HepG2 (cell line): ENCODE data around the gene TAF11L3. TPM values are rescaled to one million over a fixed set of nuclear protein-coding genes. Genes with fewer than 3 reads are reported as not detected.

ENCODE experiments used
- ATAC-seq: fragments of 200-7000 bp; cut with Tn5 transposase; 3 replicates; pipeline ENCODE4 v1.9.1; 2020; ENCODE audit warnings: mild to moderate bottlenecking, moderate library complexity
- BruUV-seq: library from RNA; stranded (reverse); fragments of 400-500 nt; replicated peaks from 2 replicates; lab custom pipeline; 2021; lab: Mats Ljungman, UMichigan
- CTCF ChIA-PET: fragments of 300-600 bp; formaldehyde crosslinking; extraction: SDS; loops from one replicate; lab custom pipeline; 2021; ENCODE audit warnings: low total read pairs, inconsistent platforms, low intra/inter-chr PET ratio; lab: Yijun Ruan, JAX
- POLR2A ChIA-PET: fragments of 350-600 bp; sonication (Branson Sonifier 250); formaldehyde crosslinking; loops from one replicate; lab custom pipeline; 2020; ENCODE audit warnings: antibody characterized with exemption, inconsistent platforms; lab: Yijun Ruan, JAX
- DNase-seq: peaks from one replicate; pipeline ENCODE4 v3.0.0-alpha.2; 2015; ENCODE audit warnings: low spot score
- FAIRE-seq: peaks from 3 replicates; lab custom pipeline; 2011; peaks lifted over from hg19 to GRCh38; lab: Jason Lieb, UNC
- H2AFZ ChIP-seq: one replicate; pipeline ENCODE4 v1.6.1; 2011; ENCODE audit warnings: low read length, inconsistent platforms
- H3K27ac ChIP-seq: fragments of 300-600 bp; 3 replicates; pipeline ENCODE4 v1.8.0; 2011; ENCODE audit warnings: mixed run types, mild to moderate bottlenecking, mixed read lengths, low read length, inconsistent platforms; ENCODE audit not compliant: insufficient read depth; ENCODE audit errors: extremely low read length
- H3K27me3 ChIP-seq, 2 experiments: fragments of 200-600 bp in 1 of 2; 2 replicates in 1 of 2; 3 replicates in 1 of 2; pipeline versions ENCODE4 v1.6.0 to v1.8.0; 2011; ENCODE audit warnings: low read length in 2 of 2, mild to moderate bottlenecking in 2 of 2, moderate library complexity in 2 of 2, inconsistent platforms in 1 of 2; ENCODE audit not compliant: insufficient read depth in 2 of 2, control insufficient read depth in 1 of 2
- H3K36me3 ChIP-seq, 2 experiments: fragments of 200-600 bp in 1 of 2; replicated peaks in 1 of 2; 2 replicates in 1 of 2; 3 replicates in 1 of 2; pipeline versions ENCODE4 v1.5.1 to v1.8.0; 2011; ENCODE audit warnings: low read length in 2 of 2, inconsistent platforms in 1 of 2; ENCODE audit not compliant: insufficient read depth in 2 of 2, control insufficient read depth in 1 of 2
- H3K4me1 ChIP-seq: 2 replicates; pipeline ENCODE4 v1.5.1; 2012; ENCODE audit warnings: low read length, inconsistent platforms; ENCODE audit not compliant: insufficient read depth
- H3K4me2 ChIP-seq: 2 replicates; pipeline ENCODE4 v1.6.0; 2011; ENCODE audit warnings: low read depth, low read length, inconsistent platforms
- H3K4me3 ChIP-seq, 3 experiments: fragments of 200-600 bp in 1 of 3; sonication (generic), shearing (Covaris generic) in 1 of 3; replicated peaks in 1 of 3; 2 replicates each; pipeline ENCODE4 v1.5.1; 2011 to 2016; ENCODE audit warnings: low read length in 3 of 3, inconsistent platforms in 2 of 3, low read depth in 2 of 3, mild to moderate bottlenecking in 2 of 3, control low read depth in 1 of 3, mixed read lengths in 1 of 3; ENCODE audit not compliant: insufficient read depth in 1 of 3
- H3K79me2 ChIP-seq: one replicate; pipeline ENCODE4 v1.6.1; 2011; ENCODE audit warnings: low read length, inconsistent platforms; ENCODE audit not compliant: insufficient read depth
- H3K9ac ChIP-seq: 2 replicates; pipeline ENCODE4 v1.6.0; 2011; ENCODE audit warnings: mild to moderate bottlenecking, low read depth, low read length, inconsistent platforms; ENCODE audit not compliant: insufficient read depth
- H3K9me3 ChIP-seq: 2 replicates; pipeline ENCODE4 v1.5.1; 2012; ENCODE audit warnings: mild to moderate bottlenecking, low read length
- H4K20me1 ChIP-seq: 2 replicates; pipeline ENCODE4 v1.6.0; 2011; ENCODE audit warnings: inconsistent platforms, mild to moderate bottlenecking, low read length, moderate library complexity; ENCODE audit not compliant: insufficient read depth
- ATF7 ChIP-seq, 2 experiments: fragments of 450-650 bp in 1 of 2; sonication (generic) in 1 of 2; formaldehyde crosslinking in 1 of 2; IDR thresholded peaks; 2 replicates each; pipeline versions ENCODE4 v1.4.0 to v1.6.1; 2016 to 2020; ENCODE audit warnings: antibody characterized with exemption in 1 of 2, mild to moderate bottlenecking in 1 of 2, missing genetic modification reagents in 1 of 2
- CBFB ChIP-seq: sonication (generic); formaldehyde crosslinking; IDR thresholded peaks from 2 replicates; pipeline ENCODE4 v1.4.0; 2020; ENCODE audit warnings: missing genetic modification reagents
- FOXA1 ChIP-seq, 2 experiments: fragments of 450-650 bp in 1 of 2; sonication (generic) in 1 of 2; formaldehyde crosslinking in 1 of 2; IDR thresholded peaks; 2 replicates each; pipeline versions ENCODE4 v1.4.0 to v1.6.1; 2016 to 2020; ENCODE audit warnings: missing genetic modification reagents in 1 of 2
- FOXK1 ChIP-seq: sonication (generic); formaldehyde crosslinking; IDR thresholded peaks from 2 replicates; pipeline ENCODE4 v1.4.0; 2020; ENCODE audit warnings: low read depth, missing genetic modification reagents, borderline replicate concordance
- IRX3 ChIP-seq: sonication (generic); formaldehyde crosslinking; IDR thresholded peaks from 2 replicates; pipeline ENCODE4 v1.8.1; 2023; ENCODE audit warnings: mild to moderate bottlenecking, low read depth, missing genetic modification reagents, borderline replicate concordance
- NCOR1 ChIP-seq: fragments of 200-600 bp; sonication (generic); IDR thresholded peaks from 2 replicates; pipeline ENCODE4 v1.7.0; 2017; ENCODE audit warnings: antibody characterized with exemption, low read length, borderline replicate concordance
- SP5 ChIP-seq: IDR thresholded peaks from 2 replicates; pipeline ENCODE4 v1.6.1; 2016; ENCODE audit warnings: low read depth, borderline replicate concordance
- ZFP1 ChIP-seq: IDR thresholded peaks from 2 replicates; pipeline ENCODE4 v1.6.1; 2016
- ZNF331 ChIP-seq: sonication (generic); formaldehyde crosslinking; IDR thresholded peaks from 2 replicates; pipeline ENCODE4 v1.4.0; 2020; ENCODE audit warnings: missing genetic modification reagents
- ZNF333 ChIP-seq: sonication (generic); formaldehyde crosslinking; IDR thresholded peaks from 2 replicates; pipeline ENCODE4 v1.4.0; 2020; ENCODE audit warnings: mild to moderate bottlenecking, missing genetic modification reagents, borderline replicate concordance
- ZNF616 ChIP-seq: sonication (generic); formaldehyde crosslinking; IDR thresholded peaks from 2 replicates; pipeline ENCODE4 v1.5.0; 2020; ENCODE audit warnings: low read depth, mild to moderate bottlenecking, missing genetic modification reagents
- ZNF746 ChIP-seq: sonication (generic); formaldehyde crosslinking; IDR thresholded peaks from 2 replicates; pipeline ENCODE4 v1.8.0; 2022; ENCODE audit warnings: mild to moderate bottlenecking, missing genetic modification reagents
- ZNF75D ChIP-seq: sonication (generic); formaldehyde crosslinking; IDR thresholded peaks from 2 replicates; pipeline ENCODE4 v1.8.1; 2023; ENCODE audit warnings: missing genetic modification reagents, mild to moderate bottlenecking, borderline replicate concordance
- ZNF850 ChIP-seq: sonication (generic); formaldehyde crosslinking; conservative IDR thresholded peaks from 2 replicates; pipeline ENCODE4 v1.9.0; 2021; ENCODE audit warnings: mild to moderate bottlenecking, missing genetic modification reagents
- WGBS: methylation state at CpG from one replicate; pipeline ENCODE4 v1.1.6; 2017; ENCODE audit warnings: low lambda C conversion rate; 5-methylcytosine and 5-hydroxymethylcytosine counted together
- in situ Hi-C: cut with HindIII; loops from 2 replicates; pipeline ENCODE4 v1.10.0; 2017; ENCODE audit warnings: low pct_unique_long_range_greater_than_20kb; ENCODE audit not compliant: extremely low pct_ligation_motif_present
- intact Hi-C: fragments of 100-400 bp; cut with micrococcal nuclease; formaldehyde crosslinking; loops from one replicate; pipeline ENCODE4 v1.10.0; 2022; ENCODE audit not compliant: unreplicated experiment
- polyA plus RNA-seq, 8 experiments: library from polyadenylated mRNA; depleted of rRNA in 3 of 8; stranded (reverse) in 7 of 8; unstranded in 1 of 8; fragments of >200 nt; fragmentation: Illumina TruSeq in 4 of 8; extraction: Trizol in 4 of 8; gene quantifications; 2 replicates each; pipeline versions ENCODE4 v1.2.1 to v1.2.3, GENCODE V29; 2011 to 2016; ENCODE audit warnings: low read depth in 4 of 8, missing spikeins in 1 of 8, mixed read lengths in 1 of 8; ENCODE audit not compliant: insufficient read depth in 1 of 8
- total RNA-seq, 5 experiments: library from RNA; depleted of rRNA; stranded (reverse); fragments of >200 nt; fragmentation: Illumina TruSeq; extraction: Trizol; gene quantifications; 2 replicates each; pipeline ENCODE4 v1.2.3, GENCODE V29; 2016; ENCODE audit warnings: low read depth in 1 of 5
- TF ChIP-seq, protein P1 (sequence below): sonication (generic); formaldehyde crosslinking; IDR thresholded peaks from 2 replicates; pipeline ENCODE4 v1.4.0; 2020; ENCODE audit warnings: missing genetic modification reagents, borderline replicate concordance
- TF ChIP-seq, protein P2 (sequence below): sonication (generic); formaldehyde crosslinking; IDR thresholded peaks from 2 replicates; pipeline ENCODE4 v1.5.0; 2020; ENCODE audit warnings: mild to moderate bottlenecking, missing genetic modification reagents
- TF ChIP-seq, protein P3 (sequence below): sonication (generic); formaldehyde crosslinking; IDR thresholded peaks from 2 replicates; pipeline ENCODE4 v1.5.1; 2020; ENCODE audit warnings: missing genetic modification reagents, mild to moderate bottlenecking, borderline replicate concordance

Gene TAF11L3
- total and polyA plus RNA-seq, 2 of the 13 experiments (the other 11 are each of a cell fraction or from before 2014, with no cell fraction given): not detected

DNA sequence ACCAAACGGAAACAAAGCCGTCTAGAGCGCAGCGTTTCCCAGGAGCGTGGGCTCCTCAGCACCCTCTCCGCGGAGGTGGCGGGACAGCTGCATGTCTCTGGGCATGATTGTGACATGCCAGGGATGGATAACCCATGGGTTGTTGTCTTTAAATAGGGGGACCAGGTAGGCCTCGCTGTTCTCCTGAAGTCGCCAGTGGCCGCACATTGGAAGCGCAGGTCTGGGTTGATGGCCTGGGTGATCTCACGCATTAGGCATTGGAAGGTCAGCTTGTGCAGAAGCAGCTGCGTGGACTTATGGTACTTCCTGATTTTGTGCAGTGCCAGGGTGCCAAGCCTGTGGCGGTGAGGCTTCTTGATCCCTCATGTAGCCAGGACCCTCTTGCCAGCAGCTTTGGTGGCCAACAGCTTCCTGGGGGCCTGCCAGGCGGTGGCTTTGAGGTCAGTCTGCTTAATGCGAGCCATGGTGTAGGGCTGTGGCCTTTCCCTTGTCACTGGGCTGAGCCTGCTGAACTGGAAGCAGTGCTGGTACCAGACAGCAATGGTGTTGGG, 6.3 kb upstream of the TAF11L3 start:
- no peak for FAIRE-seq
- in situ Hi-C loops (no loop called here), intact Hi-C loops (no loop called here)
- ChIA-PET POLR2A (no interaction called here), CTCF (no interaction called here)
- WGBS: 47% methylated on average over 11 of the region's 17 CpGs
- no peaks in the 10 kb centered on the region for H4K20me1 ChIP-seq
- H3K27me3 ChIP-seq: no peaks in the 10 kb centered on the region; a peak in 1 of 5 replicates
- H3K27ac ChIP-seq: no peak overlapping the region
- no peak for DNase-seq
- H2AFZ ChIP-seq: no peak overlapping the region
- H3K9ac ChIP-seq: no peak overlapping the region
- H3K4me1 ChIP-seq: no peaks in the 10 kb centered on the region
- no peaks in the 10 kb centered on the region for H3K9me3 ChIP-seq
- no peak overlapping the region for H3K4me2 ChIP-seq
- H3K79me2 ChIP-seq: no peaks in the 10 kb centered on the region
- BruUV-seq: no TSS peak
- H3K4me3 ChIP-seq: no peak overlapping the region
- H3K36me3 ChIP-seq: no peaks in the 10 kb centered on the region
- ATAC-seq: no peak
- no peak for TF ChIP-seq FOXA1 (IDR thresholded peaks at IDR 0.05)
- TF ChIP-seq FOXA1 (CRISPR knock-in tag; IDR thresholded peaks at IDR 0.05): no peak
- no peak for TF ChIP-seq ZNF333 (CRISPR knock-in tag)
- TF ChIP-seq ZNF746 (CRISPR knock-in tag): no peak
- no peak for TF ChIP-seq ATF7 (IDR thresholded peaks at IDR 0.05)
- no peak for TF ChIP-seq ATF7 (CRISPR knock-in tag; IDR thresholded peaks at IDR 0.05)
- no peak for TF ChIP-seq ZNF850
- no peak for TF ChIP-seq IRX3 (CRISPR knock-in tag)
- no peak for TF ChIP-seq CBFB
- no peak for TF ChIP-seq ZNF331 (CRISPR knock-in tag)
- no peak for TF ChIP-seq ZNF616 (CRISPR knock-in tag)
- TF ChIP-seq, protein P1, sequence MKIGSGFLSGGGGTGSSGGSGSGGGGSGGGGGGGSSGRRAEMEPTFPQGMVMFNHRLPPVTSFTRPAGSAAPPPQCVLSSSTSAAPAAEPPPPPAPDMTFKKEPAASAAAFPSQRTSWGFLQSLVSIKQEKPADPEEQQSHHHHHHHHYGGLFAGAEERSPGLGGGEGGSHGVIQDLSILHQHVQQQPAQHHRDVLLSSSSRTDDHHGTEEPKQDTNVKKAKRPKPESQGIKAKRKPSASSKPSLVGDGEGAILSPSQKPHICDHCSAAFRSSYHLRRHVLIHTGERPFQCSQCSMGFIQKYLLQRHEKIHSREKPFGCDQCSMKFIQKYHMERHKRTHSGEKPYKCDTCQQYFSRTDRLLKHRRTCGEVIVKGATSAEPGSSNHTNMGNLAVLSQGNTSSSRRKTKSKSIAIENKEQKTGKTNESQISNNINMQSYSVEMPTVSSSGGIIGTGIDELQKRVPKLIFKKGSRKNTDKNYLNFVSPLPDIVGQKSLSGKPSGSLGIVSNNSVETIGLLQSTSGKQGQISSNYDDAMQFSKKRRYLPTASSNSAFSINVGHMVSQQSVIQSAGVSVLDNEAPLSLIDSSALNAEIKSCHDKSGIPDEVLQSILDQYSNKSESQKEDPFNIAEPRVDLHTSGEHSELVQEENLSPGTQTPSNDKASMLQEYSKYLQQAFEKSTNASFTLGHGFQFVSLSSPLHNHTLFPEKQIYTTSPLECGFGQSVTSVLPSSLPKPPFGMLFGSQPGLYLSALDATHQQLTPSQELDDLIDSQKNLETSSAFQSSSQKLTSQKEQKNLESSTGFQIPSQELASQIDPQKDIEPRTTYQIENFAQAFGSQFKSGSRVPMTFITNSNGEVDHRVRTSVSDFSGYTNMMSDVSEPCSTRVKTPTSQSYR (CRISPR knock-in tag): no peak
- TF ChIP-seq, protein P2, sequence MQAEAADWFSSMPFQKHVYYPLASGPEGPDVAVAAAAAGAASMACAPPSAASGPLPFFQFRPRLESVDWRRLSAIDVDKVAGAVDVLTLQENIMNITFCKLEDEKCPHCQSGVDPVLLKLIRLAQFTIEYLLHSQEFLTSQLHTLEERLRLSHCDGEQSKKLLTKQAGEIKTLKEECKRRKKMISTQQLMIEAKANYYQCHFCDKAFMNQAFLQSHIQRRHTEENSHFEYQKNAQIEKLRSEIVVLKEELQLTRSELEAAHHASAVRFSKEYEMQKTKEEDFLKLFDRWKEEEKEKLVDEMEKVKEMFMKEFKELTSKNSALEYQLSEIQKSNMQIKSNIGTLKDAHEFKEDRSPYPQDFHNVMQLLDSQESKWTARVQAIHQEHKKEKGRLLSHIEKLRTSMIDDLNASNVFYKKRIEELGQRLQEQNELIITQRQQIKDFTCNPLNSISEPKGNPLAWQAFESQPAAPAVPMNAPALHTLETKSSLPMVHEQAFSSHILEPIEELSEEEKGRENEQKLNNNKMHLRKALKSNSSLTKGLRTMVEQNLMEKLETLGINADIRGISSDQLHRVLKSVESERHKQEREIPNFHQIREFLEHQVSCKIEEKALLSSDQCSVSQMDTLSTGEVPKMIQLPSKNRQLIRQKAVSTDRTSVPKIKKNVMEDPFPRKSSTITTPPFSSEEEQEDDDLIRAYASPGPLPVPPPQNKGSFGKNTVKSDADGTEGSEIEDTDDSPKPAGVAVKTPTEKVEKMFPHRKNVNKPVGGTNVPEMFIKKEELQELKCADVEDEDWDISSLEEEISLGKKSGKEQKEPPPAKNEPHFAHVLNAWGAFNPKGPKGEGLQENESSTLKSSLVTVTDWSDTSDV (CRISPR knock-in tag): no peak
- no peak for TF ChIP-seq ZNF75D (CRISPR knock-in tag)
- no peak for TF ChIP-seq ZFP1 (CRISPR knock-in tag)
- no peak for TF ChIP-seq FOXK1 (CRISPR knock-in tag)
- no peak for TF ChIP-seq NCOR1
- TF ChIP-seq, protein P3, sequence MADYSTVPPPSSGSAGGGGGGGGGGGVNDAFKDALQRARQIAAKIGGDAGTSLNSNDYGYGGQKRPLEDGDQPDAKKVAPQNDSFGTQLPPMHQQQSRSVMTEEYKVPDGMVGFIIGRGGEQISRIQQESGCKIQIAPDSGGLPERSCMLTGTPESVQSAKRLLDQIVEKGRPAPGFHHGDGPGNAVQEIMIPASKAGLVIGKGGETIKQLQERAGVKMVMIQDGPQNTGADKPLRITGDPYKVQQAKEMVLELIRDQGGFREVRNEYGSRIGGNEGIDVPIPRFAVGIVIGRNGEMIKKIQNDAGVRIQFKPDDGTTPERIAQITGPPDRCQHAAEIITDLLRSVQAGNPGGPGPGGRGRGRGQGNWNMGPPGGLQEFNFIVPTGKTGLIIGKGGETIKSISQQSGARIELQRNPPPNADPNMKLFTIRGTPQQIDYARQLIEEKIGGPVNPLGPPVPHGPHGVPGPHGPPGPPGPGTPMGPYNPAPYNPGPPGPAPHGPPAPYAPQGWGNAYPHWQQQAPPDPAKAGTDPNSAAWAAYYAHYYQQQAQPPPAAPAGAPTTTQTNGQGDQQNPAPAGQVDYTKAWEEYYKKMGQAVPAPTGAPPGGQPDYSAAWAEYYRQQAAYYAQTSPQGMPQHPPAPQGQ (CRISPR knock-in tag): no peak
- TF ChIP-seq SP5 (CRISPR knock-in tag): no peak
